Immature natural killer cell (primary cell): ENCODE data around the gene CCL26. TPM values are rescaled to one million over a fixed set of nuclear protein-coding genes. Genes with fewer than 3 reads are reported as not detected.

ENCODE experiments used
- DNase-seq, 3 donors: peaks; one replicate each; pipeline ENCODE4 v3.0.0; 2022; ENCODE audit warnings: mixed read lengths in 1 of 3
- H3K27ac Mint-ChIP-seq, 6 donors: one replicate each; pipeline ENCODE4 v1.8.0; 2020; ENCODE audit warnings: mixed read lengths in 6 of 6, mild to moderate bottlenecking in 5 of 6, inconsistent platforms in 4 of 6, moderate library complexity in 3 of 6
- H3K27me3 Mint-ChIP-seq, 3 donors: one replicate each; pipeline ENCODE4 v1.8.0; 2020 to 2021; ENCODE audit warnings: low read depth in 3 of 3, mild to moderate bottlenecking in 3 of 3, mixed read lengths in 3 of 3, moderate library complexity in 3 of 3, inconsistent platforms in 1 of 3
- H3K36me3 Mint-ChIP-seq, 3 donors: one replicate each; pipeline ENCODE4 v1.8.0; 2020; ENCODE audit warnings: mixed read lengths in 3 of 3, inconsistent platforms in 2 of 3, mild to moderate bottlenecking in 2 of 3
- H3K4me1 Mint-ChIP-seq, 2 donors: one replicate each; pipeline ENCODE4 v1.8.0; 2020; ENCODE audit warnings: inconsistent platforms in 2 of 2, mild to moderate bottlenecking in 2 of 2, mixed read lengths in 2 of 2, moderate library complexity in 1 of 2
- H3K4me3 Mint-ChIP-seq, 5 donors: one replicate each; pipeline ENCODE4 v1.8.0; 2020; ENCODE audit warnings: mild to moderate bottlenecking in 5 of 5, mixed read lengths in 5 of 5, inconsistent platforms in 3 of 5, moderate library complexity in 3 of 5
- H3K9me3 Mint-ChIP-seq, 6 donors: one replicate each; pipeline ENCODE4 v1.8.0; 2020; ENCODE audit warnings: mild to moderate bottlenecking in 6 of 6, mixed read lengths in 6 of 6, inconsistent platforms in 4 of 6, moderate library complexity in 3 of 6
- polyA plus RNA-seq, 3 donors: library from polyadenylated mRNA; unstranded; fragments of 300-500 nt; fragmentation: Illumina TruSeq; gene quantifications; one replicate each; pipeline ENCODE4 v1.2.3, GENCODE V29; 2021

Gene CCL26
- polyA plus RNA-seq, result not detected

GRCh38 chr7:75772081-75773077 is at the start of gene CCL26:
Gene CCL26, minus strand, starts transcription at chr7:75772211. Its CDS starts 35 bp downstream, at chr7:75772176.
- no peak for DNase-seq
- Mint-ChIP-seq H3K9me3 (no peaks in the 10 kb centered on the region), H3K36me3 (no peaks in the 10 kb centered on the region), H3K27ac (no peak within 1 kb of the TSS), H3K4me1 (peaks cover 15 to 26% of the 10 kb centered on the region in 2 donors), H3K27me3 (peaks cover 0 to 15% (median 5%) of the 10 kb centered on the region in 3 donors), H3K4me3 (no peak within 1 kb of the TSS)

DNA sequence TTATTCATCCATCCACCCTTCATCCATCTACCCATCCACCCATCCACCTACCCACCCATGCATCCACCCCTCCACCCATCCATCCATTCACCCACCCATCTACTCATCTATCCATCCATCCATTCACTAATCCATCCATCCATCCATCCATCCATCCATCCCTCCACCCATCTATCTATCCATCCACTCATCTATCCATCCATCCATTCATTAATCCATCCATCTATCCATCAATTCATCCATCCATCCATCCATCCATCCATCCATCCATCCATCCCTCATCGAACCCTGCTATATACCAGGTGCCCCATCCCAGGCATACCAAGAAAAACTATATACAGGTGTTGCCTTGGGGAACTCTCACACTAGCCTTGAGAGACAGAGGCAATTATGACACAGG is 48.7 kb upstream of the CCL26 start:
- Mint-ChIP-seq H3K4me3 (no peak overlapping the region), H3K36me3 (no peaks in the 10 kb centered on the region), H3K27me3 (peaks cover 0 to 16% (median 4%) of the 10 kb centered on the region in 3 donors), H3K4me1 (no peaks in the 10 kb centered on the region), H3K27ac (peak overlapping the region in 2 of 6 donors; percentile 21 to 31), H3K9me3 (no peaks in the 10 kb centered on the region)
- no peak for DNase-seq

DNA sequence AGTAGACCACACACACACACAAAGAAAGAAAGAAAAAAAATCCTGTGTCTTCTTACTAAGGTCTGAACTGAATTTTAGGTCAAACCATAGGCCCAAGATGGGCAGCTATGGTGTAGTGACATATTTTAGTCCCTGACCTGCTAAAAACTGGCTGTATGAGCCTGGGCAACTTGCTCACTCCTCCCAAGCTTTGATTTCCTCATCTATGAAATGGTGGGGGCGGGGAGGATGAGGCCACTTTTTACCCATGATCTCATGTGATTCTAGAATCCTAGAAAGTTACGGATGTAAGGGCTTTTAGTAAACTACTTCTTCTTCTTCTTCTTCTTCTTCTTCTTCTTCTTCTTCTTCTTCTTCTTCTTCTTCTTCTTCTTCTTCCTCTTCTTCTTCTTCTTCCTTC is 47.7 kb upstream of the CCL26 start:
- Mint-ChIP-seq H3K36me3 (no peaks in the 10 kb centered on the region), H3K9me3 (no peaks in the 10 kb centered on the region), H3K27ac (no peak overlapping the region), H3K4me1 (no peaks in the 10 kb centered on the region), H3K4me3 (no peak overlapping the region), H3K27me3 (peaks cover 0 to 16% (median 4%) of the 10 kb centered on the region in 3 donors)
- no peak for DNase-seq

GRCh38 chr7:75818472-75818871 is 46.5 kb upstream of the CCL26 start:
- Mint-ChIP-seq H3K4me3 (no peak overlapping the region), H3K27me3 (peaks cover 0 to 19% (median 2%) of the 10 kb centered on the region in 3 donors), H3K36me3 (no peaks in the 10 kb centered on the region), H3K4me1 (no peaks in the 10 kb centered on the region), H3K27ac (no peak overlapping the region), H3K9me3 (no peaks in the 10 kb centered on the region)
- no peak for DNase-seq

DNA sequence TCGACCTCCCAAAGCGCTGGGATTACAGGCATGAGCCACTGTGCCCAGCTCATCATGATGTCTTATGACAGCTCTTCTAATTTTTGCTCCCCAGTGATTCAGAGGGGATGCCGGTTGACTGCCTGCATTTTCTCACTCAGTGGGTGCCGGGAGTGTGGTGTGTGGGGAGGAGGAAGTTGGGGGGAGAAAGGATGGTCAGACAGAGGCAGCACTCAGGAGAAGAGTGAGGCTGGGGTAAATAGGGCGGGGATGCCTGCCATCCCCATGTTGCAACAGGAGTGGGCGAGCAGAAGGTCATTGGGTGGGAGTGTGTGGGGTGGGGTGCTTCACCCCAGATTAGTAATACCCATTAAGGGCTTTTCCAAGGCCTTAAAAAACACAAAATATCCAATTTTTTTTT is 45.1 kb upstream of the CCL26 start:
- Mint-ChIP-seq H3K27ac (no peak overlapping the region), H3K4me3 (no peak overlapping the region), H3K27me3 (peaks cover 0 to 17% (median 2%) of the 10 kb centered on the region in 3 donors), H3K9me3 (no peaks in the 10 kb centered on the region), H3K4me1 (no peaks in the 10 kb centered on the region), H3K36me3 (no peaks in the 10 kb centered on the region)
- DNase-seq, result no peak

DNA sequence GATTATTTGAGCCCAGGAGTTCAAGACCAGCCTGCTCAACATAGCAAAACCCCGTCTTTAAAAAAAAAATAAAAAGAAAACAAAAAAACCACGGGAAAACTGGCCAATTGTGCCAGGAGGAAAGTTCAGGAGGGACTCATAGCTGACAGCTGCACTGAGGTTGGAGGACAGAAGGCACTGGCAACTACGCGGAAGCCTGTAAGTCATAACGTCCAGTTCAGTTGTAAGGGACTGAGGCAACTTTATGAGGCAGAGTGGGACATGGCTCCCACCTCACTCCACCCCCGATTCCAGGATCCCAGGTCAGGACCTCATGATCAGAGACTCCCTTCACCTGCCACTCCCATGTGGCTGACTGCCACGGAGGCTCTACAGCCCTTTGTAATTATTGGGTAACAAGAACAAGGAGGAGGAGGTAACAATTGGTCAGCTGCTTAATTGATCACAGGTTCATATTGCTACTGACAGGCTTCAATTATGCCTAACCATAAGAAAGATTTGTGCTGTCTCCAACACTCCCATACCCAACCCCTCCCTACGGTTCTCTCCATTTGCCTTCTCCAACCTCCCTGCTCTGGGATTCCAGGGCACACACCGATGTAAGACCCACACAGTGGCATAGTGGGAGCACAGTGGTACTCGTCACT is 43.5 kb upstream of the CCL26 start:
- DNase-seq, result no peak
- Mint-ChIP-seq H3K9me3 (no peaks in the 10 kb centered on the region), H3K36me3 (no peaks in the 10 kb centered on the region), H3K4me1 (no peaks in the 10 kb centered on the region), H3K4me3 (no peak overlapping the region), H3K27ac (no peak overlapping the region), H3K27me3 (peaks cover 0 to 11% (median 2%) of the 10 kb centered on the region in 3 donors)

DNA sequence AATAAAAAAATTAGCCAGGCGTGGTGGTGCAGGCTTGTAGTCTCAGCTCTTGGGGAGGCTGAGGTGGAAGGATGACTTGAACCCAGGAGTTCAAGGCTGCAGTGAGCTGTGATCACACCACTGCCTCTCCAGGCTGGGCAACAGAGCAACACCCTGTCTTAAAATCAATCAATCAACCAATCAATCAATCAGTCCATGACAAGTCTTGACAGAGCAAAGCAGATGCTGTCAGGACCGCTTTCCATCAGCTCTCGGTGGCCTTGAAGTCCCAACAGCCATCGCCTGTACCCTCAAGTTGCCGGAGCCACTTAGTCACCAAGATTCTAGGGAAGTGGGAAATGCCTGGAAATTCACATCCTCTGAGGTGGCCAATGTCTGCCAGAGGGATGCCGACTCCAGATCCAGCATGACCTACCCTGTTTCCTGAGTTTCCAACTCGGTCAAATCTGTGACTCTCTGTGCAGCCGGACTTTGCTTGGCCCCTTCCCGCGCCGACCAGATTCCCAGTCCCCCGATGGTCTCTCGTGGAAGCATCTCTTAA is 42.5 kb upstream of the CCL26 start:
- Mint-ChIP-seq H3K27ac (no peak overlapping the region), H3K27me3 (peaks cover 0 to 11% (median 2%) of the 10 kb centered on the region in 3 donors), H3K36me3 (no peaks in the 10 kb centered on the region), H3K4me1 (no peaks in the 10 kb centered on the region), H3K4me3 (no peak overlapping the region), H3K9me3 (no peaks in the 10 kb centered on the region)
- no peak for DNase-seq

DNA sequence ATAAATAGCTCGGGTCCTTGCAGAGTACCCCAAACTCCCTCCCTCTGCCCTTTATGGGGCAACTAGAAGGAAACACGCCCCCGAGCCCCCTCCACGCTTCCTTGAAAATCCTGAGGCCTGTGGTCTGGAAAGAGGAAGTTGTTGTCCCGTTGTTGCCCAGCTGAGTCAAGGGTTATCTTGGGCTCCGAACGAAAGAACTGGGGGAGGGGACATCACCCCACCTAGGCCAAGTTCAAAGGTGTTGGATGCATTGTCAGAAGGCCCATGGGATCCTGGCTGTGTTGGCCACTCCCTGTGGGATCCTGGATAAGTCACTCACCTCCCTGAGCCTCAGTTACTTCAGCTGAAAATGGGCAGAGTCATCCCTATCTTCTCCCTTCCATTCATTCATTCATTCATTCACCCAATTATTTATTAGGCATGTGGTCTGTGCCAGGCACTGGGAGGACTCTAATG is 41.8 kb upstream of the CCL26 start, which contains the start of gene CCL24:
Gene CCL24 (minus strand): TSS at position 26 of the 456 bp plus-strand sequence. CDS start 91 bp downstream, outside the sequence.
- DNase-seq, result no peak
- Mint-ChIP-seq H3K27ac (no peak within 1 kb of the TSS), H3K36me3 (no peaks in the 10 kb centered on the region), H3K4me1 (no peaks in the 10 kb centered on the region), H3K4me3 (no peak within 1 kb of the TSS), H3K27me3 (peaks cover 0 to 11% (median 4%) of the 10 kb centered on the region in 3 donors), H3K9me3 (no peaks in the 10 kb centered on the region)

- peaks cover 0 to 11% (median 4%) of the 10 kb centered on the region in 3 donors for H3K27me3 Mint-ChIP-seq
- DNase-seq, result no peak
- H3K4me1 Mint-ChIP-seq, result no peaks in the 10 kb centered on the region
- no peak overlapping the region for H3K4me3 Mint-ChIP-seq
- H3K36me3 Mint-ChIP-seq, result no peaks in the 10 kb centered on the region
- H3K27ac Mint-ChIP-seq, result no peak overlapping the region
- no peaks in the 10 kb centered on the region for H3K9me3 Mint-ChIP-seq
These were observed 41.1 kb upstream of the CCL26 start for GRCh38 chr7:75813084-75813483.

DNA sequence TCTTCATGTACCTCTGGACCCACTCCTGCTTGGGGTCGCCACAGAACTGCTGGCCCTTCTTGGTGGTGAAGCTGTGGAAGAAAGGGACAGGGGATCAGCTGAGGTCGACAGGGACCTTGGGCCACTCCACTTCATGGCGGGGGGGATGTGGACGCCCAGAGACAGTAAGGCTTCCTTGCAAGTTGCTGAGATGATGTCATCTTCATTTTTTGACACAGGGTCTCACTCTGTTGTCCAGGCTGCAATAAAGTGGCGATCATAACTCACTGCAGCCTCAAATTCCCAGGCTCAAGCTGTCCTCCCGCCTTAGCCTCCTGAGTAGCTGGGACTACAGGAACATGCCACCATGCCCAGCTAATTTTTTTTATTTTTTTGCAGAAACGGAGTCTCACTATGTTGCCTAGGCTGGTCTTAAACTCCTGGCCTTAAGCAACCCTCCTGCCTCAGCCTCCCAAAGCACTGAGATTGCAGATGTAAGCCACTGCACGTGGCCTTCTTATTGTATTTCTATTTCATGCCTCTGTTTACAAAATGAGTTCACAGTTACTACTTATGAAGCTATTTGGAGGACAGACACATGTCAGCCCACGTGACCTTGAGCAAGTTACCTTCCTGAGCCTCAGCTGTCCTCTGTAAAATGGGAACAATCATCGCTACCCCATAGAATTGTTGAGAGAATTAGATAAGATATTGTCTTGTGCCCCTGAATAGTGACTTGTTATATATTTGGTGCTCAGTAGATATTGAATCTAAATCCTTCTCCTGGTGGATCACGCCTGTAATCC is 40.1 kb upstream of the CCL26 start:
- Mint-ChIP-seq H3K36me3 (no peaks in the 10 kb centered on the region), H3K9me3 (peaks cover under 1 to 7% (median 5%) of the 10 kb centered on the region in 6 donors), H3K27me3 (peaks cover 0 to 17% (median 4%) of the 10 kb centered on the region in 3 donors), H3K27ac (no peak overlapping the region), H3K4me3 (no peak overlapping the region), H3K4me1 (no peaks in the 10 kb centered on the region)
- DNase-seq, result no peak

GRCh38 chr7:75809396-75809795 is 37.4 kb upstream of the CCL26 start:
- H3K4me3 Mint-ChIP-seq, result no peak overlapping the region
- no peak for DNase-seq
- no peak overlapping the region for H3K27ac Mint-ChIP-seq
- peaks cover 8 to 14% (median 11%) of the 10 kb centered on the region in 6 donors for H3K9me3 Mint-ChIP-seq
- H3K27me3 Mint-ChIP-seq, result peaks cover 0 to 12% (median 4%) of the 10 kb centered on the region in 3 donors
- peaks cover 0 to 6% (median 5%) of the 10 kb centered on the region in 3 donors for H3K36me3 Mint-ChIP-seq
- H3K4me1 Mint-ChIP-seq, result no peaks in the 10 kb centered on the region

DNA sequence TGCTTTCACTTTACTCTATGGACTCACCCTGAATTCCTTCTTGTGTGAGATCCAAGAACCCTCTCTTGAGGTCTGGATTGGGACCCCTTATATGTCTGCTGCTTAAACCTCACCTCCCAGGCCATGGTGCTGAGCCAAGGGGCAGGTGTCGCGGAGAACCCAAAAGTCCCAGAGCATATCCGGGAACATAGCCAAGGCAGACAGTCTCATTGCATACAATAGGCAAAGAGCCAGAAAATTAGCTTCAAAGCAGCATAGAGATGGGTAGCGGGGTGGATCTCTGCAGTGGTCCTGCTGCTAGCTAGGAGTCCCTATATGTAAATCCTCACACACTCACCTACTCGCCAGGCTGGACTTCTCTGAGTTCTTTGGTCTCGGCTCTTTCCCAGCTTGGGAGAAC is 36.1 kb upstream of the CCL26 start:
- Mint-ChIP-seq H3K27me3 (peaks cover 0 to 8% (median 4%) of the 10 kb centered on the region in 3 donors), H3K27ac (no peak overlapping the region), H3K4me3 (no peak overlapping the region), H3K9me3 (peaks cover 8 to 14% (median 12%) of the 10 kb centered on the region in 6 donors), H3K4me1 (no peaks in the 10 kb centered on the region), H3K36me3 (peaks cover 0 to 6% (median 5%) of the 10 kb centered on the region in 3 donors)
- no peak for DNase-seq

GRCh38 chr7:75807452-75807851 is 35.4 kb upstream of the CCL26 start:
- H3K4me1 Mint-ChIP-seq, result no peaks in the 10 kb centered on the region
- no peak for DNase-seq
- peaks cover 0 to 6% (median 5%) of the 10 kb centered on the region in 3 donors for H3K36me3 Mint-ChIP-seq
- no peak overlapping the region for H3K4me3 Mint-ChIP-seq
- no peak overlapping the region for H3K27ac Mint-ChIP-seq
- H3K9me3 Mint-ChIP-seq, result peaks cover 8 to 14% (median 12%) of the 10 kb centered on the region in 6 donors
- H3K27me3 Mint-ChIP-seq, result peaks cover 0 to 8% (median 4%) of the 10 kb centered on the region in 3 donors
